ENCODE data around the gene THUMPD2.

DNA sequence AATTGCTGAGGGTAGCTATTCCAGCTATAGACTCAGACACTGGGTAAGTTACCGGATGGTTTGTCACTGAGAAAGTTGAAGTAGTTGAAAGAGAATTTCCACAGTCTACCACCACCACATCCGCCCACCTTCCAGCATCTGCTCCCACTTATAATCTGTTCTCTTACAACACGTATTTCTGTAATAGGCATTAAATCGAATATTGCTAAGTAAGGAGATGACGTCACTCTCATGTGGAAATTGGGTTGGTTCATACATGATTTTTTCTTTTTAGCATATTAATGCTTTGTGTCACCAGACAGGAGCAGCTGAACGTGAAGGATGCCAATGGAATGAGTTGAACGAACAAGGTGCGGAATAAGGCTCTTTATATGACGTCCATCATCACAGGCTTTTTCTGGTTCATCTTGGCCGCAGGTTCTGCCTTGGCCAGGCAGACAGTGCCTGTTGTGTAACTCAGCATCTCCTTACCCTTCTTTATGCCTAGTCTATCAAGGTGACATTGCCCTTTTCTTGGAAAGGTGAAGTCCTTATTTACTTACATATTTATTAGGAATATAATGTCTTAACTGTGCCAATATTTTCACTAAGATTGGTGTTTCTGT, 45.9 kb downstream of the THUMPD2 start:
- TF ChIP-seq ZNF274 (IDR thresholded peaks at IDR 0.05; ENCODE audit: low read depth, low read length) (no peak), YY1 (IDR thresholded peaks at IDR 0.05; ENCODE audit: insufficient read depth, insufficient read length) (no peak)
